ENCODE results near the gene DSCAML1.

Gene DSCAML1

GRCh38 chr11:117443266-117444186 is 353.5 kb downstream of the DSCAML1 start:
- DNase-seq (ENCODE audit: low read depth in 2 of 2), result no peak

- no peak for DNase-seq (ENCODE audit: low read depth in 2 of 2)
Observed at GRCh38 chr11:117442869-117443239, 354.2 kb downstream of the DSCAML1 start.

- DNase-seq (ENCODE audit: low read depth in 2 of 2), result no peak
Observed at GRCh38 chr11:117442049-117442868, 354.8 kb downstream of the DSCAML1 start.

- no peak for DNase-seq (ENCODE audit: low read depth in 2 of 2)
Observed at GRCh38 chr11:117441146-117441975, 355.7 kb downstream of the DSCAML1 start.

GRCh38 chr11:117440258-117440657 is 356.8 kb downstream of the DSCAML1 start:
- no peak for DNase-seq (ENCODE audit: low read depth in 2 of 2)

GRCh38 chr11:117439256-117439655 is 357.8 kb downstream of the DSCAML1 start:
- no peak for DNase-seq (ENCODE audit: low read depth in 2 of 2)

- DNase-seq (ENCODE audit: low read depth in 2 of 2), result peak in 1 of 2 donors; percentile 20
Observed at GRCh38 chr11:117438371-117439000, 358.5 kb downstream of the DSCAML1 start.

GRCh38 chr11:117437791-117438130 is 359.3 kb downstream of the DSCAML1 start:
- no peak for DNase-seq (ENCODE audit: low read depth in 2 of 2)

GRCh38 chr11:117437041-117437790 is 359.8 kb downstream of the DSCAML1 start:
- no peak for DNase-seq (ENCODE audit: low read depth in 2 of 2)

- no peak for DNase-seq (ENCODE audit: low read depth in 2 of 2)
Observed at GRCh38 chr11:117435326-117435725, 361.7 kb downstream of the DSCAML1 start.

GRCh38 chr11:117434481-117434880 is 362.5 kb downstream of the DSCAML1 start:
- DNase-seq (ENCODE audit: low read depth in 2 of 2), result no peak

- DNase-seq (ENCODE audit: low read depth in 2 of 2), result no peak
Observed at GRCh38 chr11:117433717-117434116, 363.3 kb downstream of the DSCAML1 start.

- no peak for DNase-seq (ENCODE audit: low read depth in 2 of 2)
Observed at GRCh38 chr11:117431436-117431835, 365.6 kb downstream of the DSCAML1 start.

- no peak for DNase-seq (ENCODE audit: low read depth in 2 of 2)
Observed at GRCh38 chr11:117430293-117430955, 366.6 kb downstream of the DSCAML1 start.

GRCh38 chr11:117428856-117429229 is 368.2 kb downstream of the DSCAML1 start:
- DNase-seq (ENCODE audit: low read depth in 2 of 2), result no peak

- DNase-seq (ENCODE audit: low read depth in 2 of 2), result no peak
Observed at GRCh38 chr11:117428186-117428855, 368.7 kb downstream of the DSCAML1 start.

GRCh38 chr11:117427356-117427874 is 369.6 kb downstream of the DSCAML1 start:
- no peak for DNase-seq (ENCODE audit: low read depth in 2 of 2)

- no peak for DNase-seq (ENCODE audit: low read depth in 2 of 2)
Observed at GRCh38 chr11:117426941-117427340, 370.1 kb downstream of the DSCAML1 start.

- DNase-seq (ENCODE audit: low read depth in 2 of 2), result peak; percentile 44 to 46
Observed at GRCh38 chr11:117426297-117426685, 370.7 kb downstream of the DSCAML1 start.

Measured in stimulated activated CD8-positive, alpha-beta memory T cell treated with anti-CD3 and anti-CD28 coated beads, Interleukin-15, amount 100 ng/mL, for 48 hours (primary cell).